GM18517 (cell line): ENCODE data around the gene GIN1.
"Not testable (repeated sequence)": the region's sequence is repeated elsewhere in the genome, so short reads cannot be mapped to it uniquely, and the experiment has no call there.

Experiments
- ATAC-seq: cut with Tn5 transposase; IDR thresholded peaks from one replicate; pipeline ENCODE4 v1.9.1; 2021; ENCODE audit warnings: mild to moderate bottlenecking, moderate library complexity; ENCODE audit not compliant: unreplicated experiment

The GIN1 gene, protein sequence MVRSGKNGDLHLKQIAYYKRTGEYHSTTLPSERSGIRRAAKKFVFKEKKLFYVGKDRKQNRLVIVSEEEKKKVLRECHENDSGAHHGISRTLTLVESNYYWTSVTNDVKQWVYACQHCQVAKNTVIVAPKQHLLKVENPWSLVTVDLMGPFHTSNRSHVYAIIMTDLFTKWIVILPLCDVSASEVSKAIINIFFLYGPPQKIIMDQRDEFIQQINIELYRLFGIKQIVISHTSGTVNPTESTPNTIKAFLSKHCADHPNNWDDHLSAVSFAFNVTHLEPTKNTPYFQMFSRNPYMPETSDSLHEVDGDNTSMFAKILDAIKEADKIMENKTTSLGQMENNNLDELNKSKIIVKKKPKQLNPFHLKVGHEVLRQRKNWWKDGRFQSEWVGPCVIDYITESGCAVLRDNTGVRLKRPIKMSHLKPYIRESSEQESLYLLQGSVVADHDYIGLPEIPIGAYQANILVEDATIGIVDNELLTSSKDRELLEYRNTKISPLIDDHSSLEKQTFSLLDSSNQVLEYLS

DNA sequence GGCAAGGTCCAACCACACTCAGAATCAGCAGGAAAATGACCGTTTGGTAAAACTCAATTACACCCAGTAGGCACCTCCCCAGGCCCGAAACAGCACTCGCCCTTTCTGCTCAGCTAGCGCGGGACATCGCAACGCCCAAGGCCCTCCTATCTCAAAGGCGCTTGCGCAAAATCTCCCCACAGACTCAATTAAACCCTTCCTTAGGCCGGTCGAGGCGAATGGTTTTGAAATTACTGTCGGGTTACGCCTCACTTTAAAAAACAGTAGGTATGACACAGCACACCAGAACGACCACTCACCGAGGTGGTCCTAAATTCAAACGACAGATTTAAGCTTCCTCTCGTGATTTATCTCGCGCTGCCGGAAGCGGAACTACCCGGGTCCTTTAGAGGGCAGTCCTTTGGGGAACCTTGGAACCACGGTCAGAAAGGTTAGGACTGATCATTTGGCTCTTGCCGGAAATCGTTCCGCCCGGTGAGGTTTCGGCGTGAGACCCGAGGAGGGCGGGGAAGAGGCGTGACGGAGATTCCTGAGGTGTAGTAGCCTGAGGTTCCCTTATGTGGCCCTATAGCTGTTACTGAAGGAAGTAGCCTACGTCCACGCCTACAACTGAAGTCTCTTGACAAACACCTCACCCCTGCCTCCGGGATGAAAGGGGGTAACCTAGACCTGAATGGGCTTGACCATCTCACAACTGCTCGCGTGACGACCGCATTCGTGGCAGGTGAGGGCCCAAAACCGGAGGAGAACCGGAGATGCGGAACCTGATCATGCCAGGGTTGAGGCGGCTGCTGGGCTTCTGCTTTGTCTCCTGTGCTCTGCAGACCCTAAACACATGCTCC, at the start of gene GIN1, which contains the start of gene PPIP5K2:
Gene GIN1 (minus strand): TSS at position 374 of the 842 bp plus-strand sequence. CDS start 11,431 bp downstream, outside the sequence.
Gene PPIP5K2 (plus strand): TSS at position 537 of the 842 bp plus-strand sequence. CDS start 9,289 bp downstream, outside the sequence.
- peak; percentile 93 for ATAC-seq

DNA sequence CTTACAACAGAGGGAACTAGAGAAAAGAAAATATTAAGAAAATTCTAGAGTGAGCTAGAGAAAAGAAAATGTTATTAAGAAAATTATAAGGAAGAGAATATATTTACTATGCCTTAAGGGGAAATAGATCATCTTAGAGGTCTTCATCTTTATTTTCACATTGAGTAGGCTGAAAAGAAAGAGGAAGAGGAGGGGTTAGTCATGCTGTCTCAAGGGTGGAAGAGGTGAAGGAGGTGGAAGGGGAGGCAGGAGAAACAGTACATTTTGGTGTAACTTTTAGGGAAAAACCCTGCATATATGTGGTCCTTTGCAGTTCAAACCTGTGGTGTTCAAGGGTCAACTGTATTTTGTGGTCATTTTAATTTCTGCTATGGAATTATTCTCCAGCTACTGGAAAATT, 46.8 kb upstream of the GIN1 start:
- ATAC-seq: no peak

DNA sequence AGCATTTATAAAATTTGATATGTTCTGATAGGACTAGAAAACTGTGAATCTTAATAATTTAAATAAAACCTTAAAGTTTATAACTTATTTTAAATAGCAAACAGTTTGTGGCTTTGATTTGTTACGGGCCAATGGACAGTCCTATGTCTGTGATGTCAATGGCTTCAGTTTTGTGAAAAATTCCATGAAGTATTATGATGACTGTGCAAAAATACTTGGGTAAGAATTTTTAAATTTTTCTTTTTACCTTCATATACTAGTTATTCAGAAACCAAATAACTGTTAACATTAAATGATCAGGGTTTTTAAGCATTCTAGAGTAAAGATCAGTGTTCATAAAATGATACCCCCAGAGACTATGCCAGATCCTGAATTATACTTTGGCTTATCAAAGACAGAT, 31.2 kb upstream of the GIN1 start:
- no peak for ATAC-seq

DNA sequence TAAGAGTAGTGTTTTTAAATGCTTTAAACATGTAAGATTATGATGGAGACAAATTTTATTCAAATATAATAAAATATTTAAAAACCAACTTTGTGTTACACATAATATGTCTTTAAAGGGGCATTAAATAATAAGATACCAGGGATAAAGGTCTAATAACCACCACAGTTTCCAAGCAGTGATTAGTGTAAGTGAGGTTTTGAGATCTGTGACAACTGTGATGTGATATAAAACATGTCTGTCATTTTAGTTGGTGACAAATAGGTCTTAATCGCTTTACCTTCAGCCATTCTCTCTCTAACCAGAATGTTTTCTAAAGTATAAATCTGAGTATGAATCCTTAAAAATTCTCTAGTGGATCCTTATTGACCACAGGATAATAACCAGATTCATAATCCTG, 28.3 kb upstream of the GIN1 start:
- ATAC-seq: no peak

DNA sequence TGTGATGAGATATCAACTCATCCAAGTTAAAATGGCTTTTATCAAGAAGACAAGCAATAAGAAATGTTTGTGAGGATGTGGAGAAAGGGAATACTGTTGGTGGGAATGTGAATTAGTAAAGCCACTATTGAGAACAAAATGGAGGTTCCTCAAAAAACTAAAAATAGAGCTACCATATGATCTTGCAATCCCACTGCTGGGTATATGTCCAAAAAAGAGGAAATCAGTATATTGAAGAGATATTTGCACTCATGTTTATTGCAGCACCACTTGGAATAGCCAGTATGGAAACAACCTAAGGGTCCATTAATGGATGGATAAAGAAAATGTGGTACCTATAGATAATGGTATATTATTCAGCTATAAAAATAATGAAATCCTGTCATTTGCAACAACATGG, 25.3 kb upstream of the GIN1 start:
- ATAC-seq: no peak

DNA sequence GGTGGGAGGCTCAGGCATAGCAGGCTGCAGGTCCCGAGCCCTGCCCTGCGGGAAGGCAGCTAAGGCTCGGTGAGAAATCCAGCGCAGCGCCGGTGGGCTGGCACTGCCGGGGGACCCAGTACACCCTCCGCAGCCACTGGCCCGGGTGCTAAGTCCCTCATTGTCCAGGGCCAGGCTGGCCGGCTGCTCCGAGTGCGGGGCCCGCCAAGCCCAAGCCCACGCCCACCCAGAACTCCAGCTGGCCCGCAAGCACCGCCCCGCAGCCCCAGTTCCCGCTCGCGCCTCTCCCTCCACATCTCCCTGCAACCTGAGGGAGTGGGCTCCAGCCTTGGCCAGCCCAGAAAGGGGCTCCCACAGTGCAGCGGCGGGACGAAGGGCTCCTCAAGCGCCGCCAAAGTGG, 22.2 kb upstream of the GIN1 start:
- ATAC-seq: not testable (repeated sequence)

DNA sequence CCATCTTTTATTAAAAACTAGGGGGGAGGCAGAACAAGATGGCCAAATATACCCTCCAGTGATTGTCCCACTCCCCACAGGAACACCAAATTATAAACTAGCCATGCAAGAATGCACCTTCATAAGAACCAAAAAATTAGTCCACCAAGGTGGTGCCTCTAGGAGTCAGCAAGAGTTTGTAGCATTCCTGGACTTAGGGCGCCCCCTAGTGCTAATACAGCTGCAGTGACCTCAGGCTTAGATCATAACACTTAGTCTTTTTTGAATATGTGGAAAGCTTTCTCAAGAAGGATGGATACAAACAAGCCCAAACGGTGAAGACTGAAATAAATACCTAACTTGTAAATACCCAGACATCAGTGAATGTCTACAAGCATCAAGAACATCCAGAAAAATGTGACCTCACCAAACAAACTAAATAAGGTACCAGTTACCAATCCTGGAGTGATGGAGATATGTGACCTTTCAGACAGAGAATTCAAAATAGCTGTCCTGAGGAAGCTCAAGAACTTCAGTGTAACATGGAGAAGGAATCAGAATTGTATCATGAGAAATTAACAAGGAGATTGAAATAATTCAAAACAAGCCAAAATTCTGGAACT, 19.4 kb upstream of the GIN1 start:
- peak; percentile 98 for ATAC-seq

DNA sequence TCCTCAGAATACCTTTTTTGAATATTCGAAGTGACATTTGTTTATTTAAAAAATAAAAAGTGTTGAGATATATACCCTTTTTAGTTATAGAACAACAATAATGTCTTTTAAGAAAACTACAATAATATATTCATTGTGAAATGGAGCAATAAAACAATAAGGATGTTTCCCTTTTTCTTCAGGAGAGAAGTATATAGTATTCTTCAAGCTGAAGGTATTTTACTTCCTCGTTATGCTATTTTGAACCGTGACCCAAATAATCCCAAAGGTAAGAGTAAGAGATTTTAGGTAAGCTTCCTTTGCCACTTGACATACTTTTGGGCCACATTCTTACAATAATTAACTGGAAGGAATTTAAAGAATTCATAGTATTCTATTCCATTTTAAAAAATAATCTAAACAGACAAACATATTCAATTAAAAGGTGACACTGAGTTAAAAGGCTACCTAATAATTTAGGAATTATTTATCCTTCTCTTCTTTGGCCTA, 18.3 kb upstream of the GIN1 start:
- no peak for ATAC-seq

DNA sequence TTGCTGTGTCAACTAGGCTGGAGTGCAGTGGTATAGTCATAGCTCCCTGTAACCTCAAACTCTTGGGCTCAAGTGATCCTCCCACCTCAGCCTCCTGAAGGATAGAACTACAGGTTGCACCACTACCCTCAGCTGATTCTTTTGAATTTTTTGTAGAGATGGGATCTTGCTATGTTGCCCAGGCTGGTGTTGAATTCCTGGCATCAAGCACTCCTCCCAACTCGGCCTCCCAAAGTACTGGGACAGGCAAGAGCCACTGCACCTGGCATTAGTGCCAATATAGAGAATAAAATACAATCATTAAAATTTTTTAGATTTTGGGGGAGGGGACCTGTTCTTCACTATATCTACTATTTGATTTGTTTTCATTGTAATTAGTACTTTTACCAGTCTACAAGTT, 15.5 kb upstream of the GIN1 start:
- ATAC-seq: no peak

DNA sequence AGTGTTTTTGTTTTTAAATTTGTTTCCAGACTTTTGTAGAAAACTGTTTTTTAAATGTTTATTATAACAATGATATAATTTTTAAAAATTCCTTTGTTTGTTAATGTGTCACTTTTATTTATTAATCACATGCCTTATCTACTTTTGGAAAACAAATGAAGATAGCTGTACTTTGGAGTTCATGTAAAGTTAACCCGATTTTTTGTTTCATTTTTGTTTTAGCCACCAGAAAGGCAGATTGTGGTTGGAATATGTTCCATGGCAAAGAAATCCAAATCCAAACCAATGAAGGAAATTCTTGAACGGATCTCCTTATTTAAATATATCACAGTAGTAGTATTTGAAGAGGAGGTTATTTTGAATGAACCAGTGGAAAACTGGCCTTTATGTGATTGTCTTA, 13.3 kb upstream of the GIN1 start:
- no peak for ATAC-seq

DNA sequence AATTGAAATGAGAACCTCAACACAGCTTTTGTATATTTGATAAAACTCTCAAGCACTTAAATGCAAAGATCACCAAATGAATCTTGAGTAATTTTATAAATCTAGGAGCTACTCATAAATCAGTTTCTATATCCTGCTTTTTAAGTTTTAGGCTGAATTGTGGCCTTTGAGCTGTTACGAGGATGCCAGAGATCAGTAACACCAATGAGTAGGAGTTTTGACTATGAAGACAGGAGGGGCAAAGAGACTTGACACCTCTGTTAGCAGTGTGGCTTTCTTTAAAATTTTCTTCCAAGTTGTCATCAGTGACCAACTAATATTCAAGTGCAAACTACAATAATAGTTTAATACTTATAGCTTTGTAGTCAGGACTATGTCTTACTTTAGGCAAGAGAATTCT, 12.7 kb upstream of the GIN1 start:
- ATAC-seq: no peak

DNA sequence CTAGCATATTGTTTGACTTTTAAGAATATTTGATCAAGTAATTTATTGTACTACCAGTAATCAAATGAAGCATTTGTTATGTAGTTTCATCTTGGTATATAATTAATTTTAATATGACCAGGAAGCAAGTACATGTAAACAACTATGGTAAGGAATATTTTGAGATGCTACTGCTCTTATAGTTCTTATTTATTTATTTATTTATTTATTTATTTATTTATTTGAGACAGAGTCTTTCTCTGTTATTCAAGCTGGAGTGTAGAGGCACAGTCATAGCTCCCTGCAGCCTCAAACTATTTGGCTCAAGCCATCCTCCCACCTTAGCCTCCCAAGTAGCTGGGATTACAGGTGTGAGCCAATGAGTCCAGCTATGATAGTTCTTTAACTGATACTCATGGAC, 8.3 kb upstream of the GIN1 start:
- ATAC-seq: no peak

DNA sequence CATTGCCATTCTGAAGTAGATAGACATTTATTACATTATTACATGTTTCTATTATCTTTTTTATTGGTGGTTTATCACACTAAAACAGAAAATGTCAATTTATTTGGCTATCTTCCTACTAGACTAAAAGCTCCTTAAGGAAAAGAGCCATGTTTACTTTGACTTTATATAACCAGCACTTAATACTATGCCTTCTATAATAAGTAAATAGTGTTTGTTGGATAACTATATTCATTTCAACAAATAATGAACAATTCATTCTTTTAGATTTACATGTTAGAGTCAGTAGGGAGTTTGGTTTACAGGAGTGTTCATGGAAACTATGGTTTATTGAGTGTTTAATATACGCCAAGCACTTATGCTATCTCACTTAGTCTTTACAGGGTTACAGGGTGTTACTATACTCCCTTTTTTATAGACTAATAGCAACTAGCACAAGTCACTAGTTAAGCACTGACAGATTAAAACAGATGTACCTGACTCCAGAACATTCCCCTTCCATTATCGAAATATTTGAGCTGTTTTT, 7.4 kb upstream of the GIN1 start:
- no peak for ATAC-seq

DNA sequence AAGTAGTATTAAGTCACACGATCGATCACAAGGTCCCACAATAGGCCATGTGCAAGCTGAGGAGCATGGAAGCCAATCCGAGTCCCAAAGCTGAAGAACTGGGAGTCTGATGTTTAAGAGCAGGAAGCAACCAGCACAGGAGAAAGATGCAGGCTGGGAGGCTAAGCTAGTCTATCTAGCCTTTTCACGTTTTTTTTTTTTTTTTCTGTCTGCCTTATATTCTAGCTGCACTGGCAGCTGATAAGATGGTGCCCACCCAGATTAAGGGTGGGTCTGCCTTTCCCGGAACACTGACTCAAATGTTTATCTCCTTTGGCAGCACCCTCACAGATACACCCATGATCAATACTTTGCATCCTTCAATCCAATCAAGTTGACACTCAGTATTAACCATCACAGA, 6.6 kb upstream of the GIN1 start:
- no peak for ATAC-seq

DNA sequence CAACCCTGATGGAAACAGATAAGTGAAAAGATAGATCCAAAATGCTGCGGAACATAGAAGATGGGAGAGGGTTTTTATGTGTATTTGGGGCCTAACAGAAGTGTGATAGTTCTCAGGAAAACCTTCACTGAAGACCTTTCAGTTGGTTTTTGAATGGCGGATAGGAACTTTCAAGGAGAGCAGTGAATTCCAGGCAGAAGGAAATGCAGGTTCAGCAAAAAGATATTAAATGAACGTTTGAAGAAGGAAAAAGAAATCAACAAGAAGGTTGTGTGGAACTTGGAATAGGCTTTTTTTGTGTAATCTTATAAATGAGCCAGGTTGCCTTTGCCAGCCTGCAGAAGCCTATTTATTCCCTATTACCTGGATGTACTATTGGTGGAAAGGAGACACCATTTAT, 2.3 kb upstream of the GIN1 start:
- no peak for ATAC-seq

DNA sequence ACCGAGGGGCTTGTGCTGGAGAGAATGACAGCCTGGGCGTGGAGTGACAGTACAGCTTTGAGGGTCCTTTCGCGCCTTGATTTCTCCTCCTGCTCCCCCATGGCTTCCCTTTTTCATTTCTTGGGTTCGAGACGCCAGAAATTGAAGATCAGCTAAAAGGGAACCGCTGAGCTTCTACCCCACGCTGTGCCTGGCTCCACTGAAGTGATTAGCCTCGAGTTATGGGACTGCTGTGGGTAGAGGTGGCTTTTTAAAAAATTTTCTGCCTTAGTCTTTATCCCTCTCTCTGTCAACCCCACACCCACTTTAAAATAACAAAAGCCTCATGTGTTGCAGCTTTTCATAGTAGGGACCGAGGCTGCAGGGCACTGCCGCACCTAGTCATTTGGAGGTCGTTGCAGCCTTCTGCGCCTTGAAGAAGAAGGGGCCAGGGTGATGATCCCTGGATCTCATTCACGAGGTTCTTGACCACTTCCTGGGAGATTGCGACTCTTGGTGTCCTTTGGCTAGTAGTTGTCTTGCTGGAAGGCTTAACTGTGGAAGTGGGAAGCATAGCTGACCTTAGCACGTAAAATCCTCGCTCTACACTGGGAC, 766 bp upstream of the GIN1 start:
- no peak for ATAC-seq

DNA sequence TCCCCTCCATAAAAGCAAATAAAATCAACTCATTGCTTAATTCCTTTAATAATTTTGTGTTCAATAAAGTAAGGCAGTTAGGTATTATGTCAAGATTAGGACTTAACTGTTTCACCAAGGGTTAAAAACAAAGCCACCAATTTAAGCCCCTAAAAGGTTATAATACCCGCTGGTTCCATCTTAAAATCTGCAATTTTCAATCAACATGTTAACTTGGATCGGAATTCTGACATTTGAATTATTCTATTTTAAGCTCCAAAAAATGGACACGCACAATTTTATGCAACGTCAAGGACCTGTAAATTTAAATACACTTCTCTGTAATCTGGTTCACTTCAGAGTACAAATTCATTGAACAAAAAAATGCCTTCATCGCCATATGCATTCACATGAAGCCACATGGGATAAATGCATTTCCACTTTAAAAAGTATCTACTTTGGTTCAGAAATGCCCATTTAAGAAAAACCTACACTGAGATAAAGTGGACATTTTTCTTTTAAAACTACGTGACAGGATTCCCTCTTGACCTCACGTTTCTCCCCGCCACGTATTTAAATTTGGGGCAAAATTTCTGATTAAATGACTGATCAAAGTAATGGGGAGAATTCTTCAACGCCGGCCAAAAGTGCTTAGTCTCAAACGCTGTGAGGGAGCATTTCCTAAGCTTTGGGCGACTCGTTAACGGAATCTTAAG, 721 bp downstream of the GIN1 start:
- ATAC-seq: no peak

DNA sequence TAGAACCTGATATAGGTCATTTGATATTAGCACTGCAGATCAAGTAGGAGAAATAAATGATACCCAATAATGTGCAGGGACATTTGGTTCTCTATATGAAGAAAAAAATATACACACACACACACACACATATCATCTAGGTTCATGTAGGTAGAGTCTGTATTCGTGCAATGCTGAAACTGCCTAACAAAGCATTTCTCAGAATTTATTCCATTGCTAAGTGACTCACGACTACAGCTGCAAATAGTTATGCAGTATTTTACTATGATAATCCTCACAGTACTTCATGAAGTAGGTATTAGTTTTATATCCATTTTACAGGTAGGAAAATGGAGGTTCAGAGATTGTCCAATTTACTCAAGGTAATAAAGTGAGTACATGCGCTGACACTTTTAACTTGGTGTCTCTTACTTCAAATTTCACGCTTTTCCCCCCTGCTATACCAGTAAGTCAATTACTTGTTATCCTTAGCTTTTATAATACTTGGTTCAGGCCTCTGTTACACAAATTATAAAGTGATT, 2.4 kb downstream of the GIN1 start:
- ATAC-seq: no peak

DNA sequence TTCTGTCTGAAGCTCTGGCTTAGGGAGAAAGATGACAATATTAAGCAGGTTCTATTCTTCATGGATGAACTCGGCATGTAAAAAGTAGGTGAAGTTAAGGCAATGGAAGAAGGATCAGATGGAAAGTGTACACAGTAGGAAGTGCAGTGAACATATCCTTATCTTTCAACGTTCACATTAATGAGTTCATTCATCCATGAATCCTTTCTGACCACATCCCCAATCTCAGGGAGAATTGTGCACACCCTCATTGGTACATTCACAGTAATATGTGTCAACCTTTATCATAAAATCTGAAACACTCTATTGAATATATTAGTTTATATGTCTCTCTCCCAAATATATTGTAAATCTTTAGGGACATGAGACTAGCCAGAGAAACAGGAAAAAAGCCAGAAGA, 5.5 kb downstream of the GIN1 start:
- ATAC-seq: no peak

DNA sequence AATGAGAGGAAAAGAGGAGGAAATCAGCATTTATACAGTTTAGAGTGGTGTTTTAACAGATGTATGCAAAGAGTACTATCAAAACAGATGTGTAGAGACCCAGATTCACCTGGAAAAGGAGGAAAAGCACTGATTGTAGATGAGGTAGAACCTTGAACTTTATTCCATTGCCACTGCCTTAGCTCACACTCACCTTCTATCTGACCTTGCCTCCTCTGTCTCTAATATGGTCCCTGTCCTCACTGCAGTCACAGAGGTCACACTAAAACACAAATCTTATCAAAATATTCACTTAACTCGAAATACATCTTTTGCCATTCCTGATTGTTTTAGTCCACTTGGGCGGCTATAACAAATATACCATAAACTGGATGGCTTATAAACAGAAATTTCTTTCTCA, 7.0 kb downstream of the GIN1 start:
- no peak for ATAC-seq
